Uterus (tissue), 2 donors: Measurements from ENCODE around the gene CRELD2.

ENCODE experiments used
- CTCF ChIP-seq, 4 experiments: fragments of 200-600 bp in 2 of 4; fragments of 450-650 bp in 2 of 4; sonication (generic) in 2 of 4; IDR thresholded peaks; one replicate each; pipeline ENCODE4 v1.5.1; 2016 to 2019; ENCODE audit warnings: antibody characterized with exemption in 4 of 4, mild to moderate bottlenecking in 2 of 4, moderate library complexity in 1 of 4
- POLR2A ChIP-seq, 2 donors: fragments of 450-650 bp; IDR thresholded peaks; one replicate each; pipeline ENCODE4 v1.6.1; 2016; ENCODE audit warnings: antibody characterized with exemption in 2 of 2, mild to moderate bottlenecking in 1 of 2, moderate library complexity in 1 of 2

- no peak for TF ChIP-seq POLR2A (IDR thresholded peaks at IDR 0.05)
- no peak for TF ChIP-seq CTCF (IDR thresholded peaks at IDR 0.05)
These were observed 14.4 kb upstream of the CRELD2 start for GRCh38 chr22:49904040-49904369.
